NCI-H2107 treated with DMSO at 0.1 percent for 48 hours (cell line): Measurements from ENCODE around the gene ITIH3.

Source experiments
- DNase-seq: peaks from one replicate; lab custom pipeline; 2025; ENCODE audit not compliant: unreplicated experiment; lab: John Stamatoyannopoulos, UW

Gene ITIH3

GRCh38 chr3:52843881-52844280 is 49.3 kb downstream of the ITIH3 start:
- DNase-seq = no peak

- no peak for DNase-seq
Measured at GRCh38 chr3:52844290-52844975, 49.8 kb downstream of the ITIH3 start.

GRCh38 chr3:52845157-52845556 is 50.6 kb downstream of the ITIH3 start:
- no peak for DNase-seq

DNA sequence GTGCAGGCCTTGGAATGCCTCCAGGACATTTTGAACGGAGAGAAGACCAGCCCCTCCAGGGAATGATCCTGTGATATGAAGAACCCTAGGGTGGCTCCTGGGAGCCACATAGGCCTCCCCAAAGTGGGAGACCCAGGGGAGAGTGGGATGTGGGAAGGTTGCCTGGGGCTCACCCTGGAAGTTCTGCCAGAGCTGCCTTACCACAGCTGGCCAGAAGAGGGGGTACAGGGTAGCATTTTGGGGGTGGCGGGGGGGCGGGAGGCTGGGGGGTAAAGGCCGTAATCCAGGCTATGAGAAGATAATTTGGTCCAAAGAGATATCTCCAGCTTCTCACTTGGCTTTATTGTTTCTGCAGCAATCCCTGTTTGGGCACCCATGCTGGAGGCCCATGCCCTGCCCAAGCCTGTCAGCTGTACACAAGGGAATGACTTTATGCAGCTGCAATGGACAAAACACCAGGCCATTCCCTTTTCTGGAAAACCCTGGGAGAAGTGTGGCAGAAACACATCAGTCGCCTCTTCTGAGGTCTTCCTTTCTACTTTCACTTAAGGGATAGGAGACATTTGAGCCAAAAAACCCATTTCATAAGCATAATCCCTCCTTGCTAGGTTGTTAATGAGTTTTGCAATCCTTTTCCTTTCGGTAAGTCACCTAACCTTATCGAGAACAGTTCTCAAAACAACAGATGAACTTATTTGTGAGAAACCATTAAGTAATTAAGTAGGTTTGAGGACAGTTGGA is 51.3 kb downstream of the ITIH3 start:
- DNase-seq = no peak

DNA sequence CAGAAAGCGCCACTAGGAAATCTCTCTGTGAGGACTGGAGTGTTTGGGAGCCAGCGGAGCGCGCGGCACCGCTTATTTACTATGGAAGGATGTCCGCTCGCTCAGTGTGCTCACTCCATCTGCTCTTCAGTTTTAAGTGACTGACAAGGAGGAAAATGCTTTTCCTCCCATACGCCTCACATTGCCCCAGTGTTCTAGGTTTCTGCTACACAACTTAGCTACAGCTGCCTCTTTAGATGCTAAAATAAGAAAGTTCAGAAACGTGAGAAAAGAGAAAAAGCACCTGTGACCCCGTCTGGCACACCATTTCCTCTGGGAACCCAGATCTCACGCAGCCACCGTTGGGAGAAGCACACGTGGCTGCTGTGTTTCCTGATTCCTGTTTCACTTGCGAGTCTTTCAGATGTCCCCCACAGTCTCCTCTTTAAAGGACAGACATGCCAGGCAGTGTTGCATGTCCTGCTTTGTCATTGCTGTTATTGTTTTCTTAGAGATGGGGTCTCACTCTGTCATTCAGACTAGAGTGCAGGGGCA is 51.9 kb downstream of the ITIH3 start:
- DNase-seq = no peak

DNA sequence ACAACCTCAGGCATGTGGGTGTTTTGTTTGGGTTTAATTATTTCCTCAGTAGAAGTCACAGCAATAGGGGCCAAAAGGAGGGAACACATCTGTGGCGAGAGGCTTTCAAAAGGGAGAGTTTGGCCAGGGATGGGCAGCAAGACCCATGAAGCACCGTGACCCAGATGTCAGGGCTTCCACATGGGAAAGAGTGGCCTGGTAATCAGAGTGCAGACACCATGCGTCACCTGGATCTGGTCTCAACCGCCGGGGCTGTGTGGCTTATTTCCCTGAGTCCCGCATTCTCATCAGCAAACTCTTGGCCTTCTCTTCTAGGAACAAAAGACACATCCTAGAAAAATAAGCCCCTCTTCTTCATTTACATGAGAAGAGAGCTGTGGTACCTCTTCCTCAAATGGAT is 52.6 kb downstream of the ITIH3 start:
- no peak for DNase-seq

DNA sequence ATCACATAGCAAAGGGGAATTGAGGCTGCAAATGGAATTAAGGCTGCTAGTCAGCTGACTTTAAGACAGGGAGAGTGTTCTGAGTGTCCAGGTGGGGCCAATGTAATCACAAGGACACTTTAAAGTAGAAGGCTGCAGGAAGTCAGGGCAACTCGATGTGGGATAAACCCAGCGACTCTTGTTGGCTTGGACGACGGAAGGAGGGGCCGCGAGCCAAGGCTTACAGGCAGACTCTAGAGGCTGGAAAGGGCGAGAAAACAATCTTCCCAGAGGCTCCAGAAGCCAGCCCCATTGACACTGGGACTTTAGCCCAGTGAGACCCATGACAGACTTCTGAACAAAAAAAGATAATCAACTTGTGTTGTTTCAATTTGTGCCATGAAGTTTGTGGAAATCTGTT is 53.1 kb downstream of the ITIH3 start:
- DNase-seq = no peak

GRCh38 chr3:52848617-52849016 is 54.0 kb downstream of the ITIH3 start:
- DNase-seq = no peak

GRCh38 chr3:52849656-52850055 is 55.1 kb downstream of the ITIH3 start:
- no peak for DNase-seq

DNA sequence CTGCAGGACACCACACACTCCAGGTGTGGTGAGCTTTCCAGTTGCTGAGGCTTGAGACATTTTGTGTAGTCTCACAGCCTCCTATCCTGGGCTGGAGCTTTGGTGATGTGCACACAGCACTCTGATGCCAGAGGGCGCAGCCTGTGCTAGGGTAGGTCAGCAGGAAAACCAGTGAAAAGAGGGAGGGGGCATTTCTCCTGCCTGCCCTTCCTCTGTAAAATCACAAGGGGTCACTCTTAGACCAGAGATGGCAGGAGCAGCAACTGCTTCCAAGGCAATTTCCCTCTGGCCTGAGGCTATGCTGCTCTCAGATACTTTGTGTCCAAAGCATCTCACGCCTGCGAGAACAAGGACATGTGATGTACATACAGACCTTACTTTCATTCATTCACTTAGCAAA is 56.8 kb downstream of the ITIH3 start:
- peak; percentile 55 for DNase-seq

- no peak for DNase-seq
Measured at GRCh38 chr3:52852419-52852818, 57.8 kb downstream of the ITIH3 start.

- DNase-seq = no peak
Measured at GRCh38 chr3:52854013-52854412, 59.4 kb downstream of the ITIH3 start.

GRCh38 chr3:52856666-52857065 is 62.1 kb downstream of the ITIH3 start:
- no peak for DNase-seq

DNA sequence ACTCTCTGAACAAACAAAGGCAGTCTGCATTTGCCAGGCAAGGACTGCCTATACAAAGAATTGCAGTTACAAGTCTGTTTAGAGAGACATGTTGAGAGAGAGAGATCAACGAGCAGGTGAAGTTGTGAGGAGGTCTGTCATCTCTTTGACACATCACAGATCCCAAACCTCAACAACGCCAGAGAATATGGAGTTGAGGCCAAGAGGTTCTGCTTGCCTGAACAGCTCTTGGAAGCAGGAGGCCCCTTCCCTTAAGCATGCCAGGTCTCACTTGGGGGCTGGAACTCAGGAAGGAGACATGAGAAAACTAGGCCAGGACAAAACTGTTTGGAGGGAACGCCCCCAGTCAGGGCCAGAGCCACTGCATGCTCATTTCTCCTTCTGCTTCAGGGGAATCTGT is 62.5 kb downstream of the ITIH3 start:
- no peak for DNase-seq

- DNase-seq = no peak
Measured at GRCh38 chr3:52857864-52858263, 63.3 kb downstream of the ITIH3 start.
